Gastrocnemius medialis (tissue), 4 donors: ENCODE measurements around the gene HDAC7.

Experiments
- POLR2A ChIP-seq, 2 donors: fragments of 450-650 bp; IDR thresholded peaks; one replicate each; pipeline ENCODE4 v1.6.1; 2017; ENCODE audit warnings: antibody characterized with exemption in 2 of 2, mild to moderate bottlenecking in 2 of 2, moderate library complexity in 2 of 2
- TF ChIP-seq, protein P1 (sequence below), 5 experiments: fragments of 450-650 bp in 3 of 5; fragments of 200-600 bp in 2 of 5; sonication (generic) in 2 of 5; IDR thresholded peaks in 4 of 5; conservative IDR thresholded peaks in 1 of 5; 1 replicate in 4 of 5; 2 replicates in 1 of 5; pipeline ENCODE4 v1.5.1; 2016 to 2019; ENCODE audit warnings: antibody characterized with exemption in 5 of 5, mild to moderate bottlenecking in 3 of 5, moderate library complexity in 3 of 5

DNA sequence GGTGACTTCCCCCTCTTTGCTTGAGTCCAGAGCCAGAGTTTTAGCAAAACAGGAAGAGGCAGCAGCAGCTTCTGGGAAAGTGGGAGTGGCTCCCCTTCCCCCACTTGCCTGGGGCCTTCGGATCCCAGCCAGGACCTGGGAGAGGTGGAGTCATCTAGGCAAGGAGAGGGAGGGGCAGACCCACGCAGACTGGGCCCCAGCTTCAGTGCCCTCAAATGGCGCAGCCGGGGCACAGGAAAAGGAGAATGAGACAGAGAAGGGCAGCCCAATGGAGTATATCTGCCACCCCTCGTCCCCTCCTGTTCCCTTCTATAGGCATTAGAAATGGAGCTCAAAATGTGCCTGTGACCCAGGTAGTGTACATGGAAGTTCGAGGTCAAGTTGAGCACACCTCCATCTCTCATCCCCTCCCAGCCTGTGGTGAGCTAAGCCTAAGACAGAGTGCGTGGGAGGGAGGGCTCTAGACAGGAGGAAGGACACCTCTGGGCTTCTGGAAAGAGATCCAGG lies 9.3 kb upstream of the HDAC7 start:
- no peak for TF ChIP-seq POLR2A (IDR thresholded peaks at IDR 0.05)
- TF ChIP-seq, protein P1, sequence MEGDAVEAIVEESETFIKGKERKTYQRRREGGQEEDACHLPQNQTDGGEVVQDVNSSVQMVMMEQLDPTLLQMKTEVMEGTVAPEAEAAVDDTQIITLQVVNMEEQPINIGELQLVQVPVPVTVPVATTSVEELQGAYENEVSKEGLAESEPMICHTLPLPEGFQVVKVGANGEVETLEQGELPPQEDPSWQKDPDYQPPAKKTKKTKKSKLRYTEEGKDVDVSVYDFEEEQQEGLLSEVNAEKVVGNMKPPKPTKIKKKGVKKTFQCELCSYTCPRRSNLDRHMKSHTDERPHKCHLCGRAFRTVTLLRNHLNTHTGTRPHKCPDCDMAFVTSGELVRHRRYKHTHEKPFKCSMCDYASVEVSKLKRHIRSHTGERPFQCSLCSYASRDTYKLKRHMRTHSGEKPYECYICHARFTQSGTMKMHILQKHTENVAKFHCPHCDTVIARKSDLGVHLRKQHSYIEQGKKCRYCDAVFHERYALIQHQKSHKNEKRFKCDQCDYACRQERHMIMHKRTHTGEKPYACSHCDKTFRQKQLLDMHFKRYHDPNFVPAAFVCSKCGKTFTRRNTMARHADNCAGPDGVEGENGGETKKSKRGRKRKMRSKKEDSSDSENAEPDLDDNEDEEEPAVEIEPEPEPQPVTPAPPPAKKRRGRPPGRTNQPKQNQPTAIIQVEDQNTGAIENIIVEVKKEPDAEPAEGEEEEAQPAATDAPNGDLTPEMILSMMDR (IDR thresholded peaks at IDR 0.05 in 4 of 5, conservative IDR thresholded peaks at IDR 0.05 in 1 of 5): no peak
